GM23338 (cell line): ENCODE results near the gene NGFR. TPM values are rescaled to one million over a fixed set of nuclear protein-coding genes. Genes with fewer than 3 reads are reported as not detected.

Source experiments
- ATAC-seq: fragments of 200-7000 bp; cut with Tn5 transposase; 3 replicates; pipeline ENCODE4 v1.9.1; 2020
- DNase-seq: peaks from one replicate; pipeline ENCODE4 v3.0.0-alpha.2; 2015; ENCODE audit warnings: low spot score
- H2AFZ ChIP-seq: fragments of 200-600 bp; sonication (generic); 2 replicates; pipeline ENCODE4 v1.8.0; 2016; ENCODE audit warnings: antibody characterized with exemption, mild to moderate bottlenecking, moderate library complexity
- H3F3A ChIP-seq: fragments of 200-600 bp; sonication (generic); replicated peaks from 2 replicates; pipeline ENCODE4 v1.8.0; 2017; ENCODE audit warnings: antibody characterized with exemption, mixed run types, low read depth
- H3K27ac ChIP-seq: fragments of 200-600 bp; sonication (generic); 2 replicates; pipeline ENCODE4 v1.6.1; 2016; ENCODE audit warnings: low read depth
- H3K27me3 ChIP-seq: fragments of 200-600 bp; sonication (generic); 2 replicates; pipeline ENCODE4 v1.8.0; 2016; ENCODE audit warnings: mild to moderate bottlenecking, mixed run types, moderate library complexity; ENCODE audit not compliant: insufficient read depth
- H3K36me3 ChIP-seq: fragments of 200-600 bp; sonication (generic); 2 replicates; pipeline ENCODE4 v1.8.0; 2016; ENCODE audit warnings: mild to moderate bottlenecking; ENCODE audit not compliant: insufficient read depth
- H3K4me1 ChIP-seq: fragments of 200-600 bp; sonication (generic); 2 replicates; pipeline ENCODE4 v1.8.0; 2016; ENCODE audit warnings: mild to moderate bottlenecking, moderate library complexity; ENCODE audit not compliant: insufficient read depth
- H3K4me2 ChIP-seq: fragments of 200-600 bp; sonication (generic); 2 replicates; pipeline ENCODE4 v1.7.1; 2017; ENCODE audit warnings: mixed run types
- H3K4me3 ChIP-seq: fragments of 200-600 bp; sonication (generic); 2 replicates; pipeline ENCODE4 v1.6.1; 2016; ENCODE audit warnings: mixed run types
- H3K79me2 ChIP-seq: fragments of 200-600 bp; sonication (generic); replicated peaks from 2 replicates; pipeline ENCODE4 v1.8.0; 2017; ENCODE audit warnings: mild to moderate bottlenecking; ENCODE audit not compliant: insufficient read depth
- H3K9me2 ChIP-seq: fragments of 200-600 bp; sonication (generic); 2 replicates; pipeline ENCODE4 v1.8.0; 2017; ENCODE audit not compliant: insufficient read depth
- H4K20me1 ChIP-seq: fragments of 200-600 bp; sonication (generic); replicated peaks from 2 replicates; pipeline ENCODE4 v1.8.0; 2017; ENCODE audit warnings: mild to moderate bottlenecking; ENCODE audit not compliant: insufficient read depth
- H3K27ac Mint-ChIP-seq: 2 replicates; pipeline ENCODE4 v1.8.0; 2020; ENCODE audit warnings: inconsistent platforms, mild to moderate bottlenecking, moderate library complexity, mixed read lengths
- H3K27me3 Mint-ChIP-seq: 3 replicates; pipeline ENCODE4 v1.8.0; 2022; ENCODE audit warnings: low read depth, mild to moderate bottlenecking, moderate library complexity, mixed read lengths, inconsistent platforms; ENCODE audit not compliant: insufficient read depth, poor library complexity
- H3K36me3 Mint-ChIP-seq: 3 replicates; pipeline ENCODE4 v1.8.0; 2021; ENCODE audit warnings: low read depth, mild to moderate bottlenecking, inconsistent platforms, moderate library complexity, mixed read lengths
- H3K4me1 Mint-ChIP-seq: 3 replicates; pipeline ENCODE4 v1.8.0; 2020; ENCODE audit warnings: mild to moderate bottlenecking, inconsistent platforms, mixed read lengths
- H3K4me3 Mint-ChIP-seq: 3 replicates; pipeline ENCODE4 v1.8.0; 2021; ENCODE audit warnings: moderate library complexity, mild to moderate bottlenecking, inconsistent platforms, mixed read lengths
- H3K9me3 Mint-ChIP-seq: 3 replicates; pipeline ENCODE4 v1.8.0; 2020; ENCODE audit warnings: moderate library complexity, mild to moderate bottlenecking, inconsistent platforms, mixed read lengths
- CREB1 ChIP-seq: fragments of 250-450 bp; sonication (Bioruptor Pico); IDR thresholded peaks from 2 replicates; pipeline ENCODE4 v1.5.0; 2020; ENCODE audit warnings: low read depth, mild to moderate bottlenecking, moderate library complexity
- CTCF ChIP-seq, 2 experiments: fragments of 200-600 bp in 1 of 2; sonication (generic) in 1 of 2; conservative IDR thresholded peaks; 2 replicates each; pipeline versions ENCODE4 v1.5.1 to v1.6.1; 2016 to 2017; ENCODE audit warnings: antibody characterized with exemption in 2 of 2, low read depth in 2 of 2, mild to moderate bottlenecking in 2 of 2, moderate library complexity in 1 of 2
- ETS1 ChIP-seq: IDR thresholded peaks from 2 replicates; pipeline ENCODE4 v1.6.1; 2016; ENCODE audit warnings: antibody characterized with exemption
- EZH2 ChIP-seq: fragments of 200-600 bp; sonication (generic); IDR thresholded peaks from one replicate; pipeline ENCODE4 v1.8.0; 2017; ENCODE audit warnings: antibody characterized with exemption, mild to moderate bottlenecking, low read depth; ENCODE audit not compliant: unreplicated experiment
- NANOG ChIP-seq: IDR thresholded peaks from 2 replicates; pipeline ENCODE4 v1.6.1; 2016; ENCODE audit warnings: antibody characterized with exemption, borderline replicate concordance
- POLR2AphosphoS5 ChIP-seq: IDR thresholded peaks from 2 replicates; pipeline ENCODE4 v1.6.1; 2016; ENCODE audit warnings: antibody characterized with exemption, low read depth
- REST ChIP-seq: IDR thresholded peaks from one replicate; pipeline ENCODE4 v1.6.1; 2018; ENCODE audit warnings: antibody characterized with exemption; ENCODE audit not compliant: unreplicated experiment
- STAT1 ChIP-seq: IDR thresholded peaks from one replicate; pipeline ENCODE4 v1.6.1; 2016; ENCODE audit warnings: antibody characterized with exemption; ENCODE audit not compliant: unreplicated experiment
- ZNF114 ChIP-seq: fragments of 250-450 bp; sonication (Bioruptor Pico); IDR thresholded peaks from 2 replicates; pipeline ENCODE4 v1.5.0; 2020; ENCODE audit warnings: mild to moderate bottlenecking, moderate library complexity
- ZNF331 ChIP-seq: fragments of 250-450 bp; sonication (Bioruptor Pico); IDR thresholded peaks from 2 replicates; pipeline ENCODE4 v1.5.0; 2020; ENCODE audit warnings: low read depth, mild to moderate bottlenecking, moderate library complexity
- polyA plus RNA-seq: library from polyadenylated mRNA; unstranded; fragments of >200 nt; fragmentation: Nextera tagmentation; extraction: Ambion mirVana; gene quantifications from 2 replicates; pipeline ENCODE4 v1.2.1, GENCODE V29; 2016
- total RNA-seq: library from RNA; depleted of rRNA; stranded (reverse); fragments of >200 nt; shearing (Covaris generic); gene quantifications from 2 replicates; pipeline ENCODE4 v1.2.3, GENCODE V29; 2014

NGFR gene
- total and polyA plus RNA-seq, 2 experiments from 2014 or later = 2.8 to 6.9 TPM

- Histone ChIP-seq H3K27me3 (peaks cover 35% of the 10 kb centered on the region), H3K4me1 (peaks cover 23% of the 10 kb centered on the region), H2AFZ (no peak overlapping the region), H3K79me2 (no peaks in the 10 kb centered on the region), H3K9me2 (no peaks in the 10 kb centered on the region), H3K27ac (no peak overlapping the region), H3K4me3 (no peak overlapping the region), H4K20me1 (no peaks in the 10 kb centered on the region; the same call in 1 of the 2 replicates), H3K4me2 (no peak overlapping the region), H3K36me3 (no peaks in the 10 kb centered on the region), H3F3A (0 out of 2 replicates have a peak, but pooled peaks cover 3% of the 10 kb centered on the region)
- Mint-ChIP-seq H3K36me3 (no peaks in the 10 kb centered on the region), H3K27me3 (peaks cover 33% of the 10 kb centered on the region), H3K4me3 (no peak overlapping the region), H3K9me3 (no peaks in the 10 kb centered on the region; the same call in 2 of the 3 replicates), H3K27ac (no peak overlapping the region), H3K4me1 (peaks cover 35% of the 10 kb centered on the region)
- ATAC-seq (no peak), DNase-seq (no peak)
- TF ChIP-seq NANOG (no peak), POLR2AphosphoS5 (no peak), ETS1 (no peak), CTCF (conservative IDR thresholded peaks at IDR 0.05; ENCODE audit: low read depth in 2 of 2) (no peak), REST (no peak), STAT1 (no peak), CREB1 (no peak), EZH2 (no peak), ZNF114 (CRISPR knock-in tag) (no peak), ZNF331 (CRISPR knock-in tag) (no peak)
Observed at GRCh38 chr17:49473900-49474751, 21.0 kb upstream of the NGFR start.
